HG02981 (cell line): ENCODE results near the gene GPRIN1.

Experiments used
- ATAC-seq: cut with Tn5 transposase; IDR thresholded peaks from one replicate; pipeline ENCODE4 v1.9.1; 2021; ENCODE audit warnings: mild to moderate bottlenecking, moderate library complexity; ENCODE audit not compliant: unreplicated experiment

GPRIN1 gene

DNA sequence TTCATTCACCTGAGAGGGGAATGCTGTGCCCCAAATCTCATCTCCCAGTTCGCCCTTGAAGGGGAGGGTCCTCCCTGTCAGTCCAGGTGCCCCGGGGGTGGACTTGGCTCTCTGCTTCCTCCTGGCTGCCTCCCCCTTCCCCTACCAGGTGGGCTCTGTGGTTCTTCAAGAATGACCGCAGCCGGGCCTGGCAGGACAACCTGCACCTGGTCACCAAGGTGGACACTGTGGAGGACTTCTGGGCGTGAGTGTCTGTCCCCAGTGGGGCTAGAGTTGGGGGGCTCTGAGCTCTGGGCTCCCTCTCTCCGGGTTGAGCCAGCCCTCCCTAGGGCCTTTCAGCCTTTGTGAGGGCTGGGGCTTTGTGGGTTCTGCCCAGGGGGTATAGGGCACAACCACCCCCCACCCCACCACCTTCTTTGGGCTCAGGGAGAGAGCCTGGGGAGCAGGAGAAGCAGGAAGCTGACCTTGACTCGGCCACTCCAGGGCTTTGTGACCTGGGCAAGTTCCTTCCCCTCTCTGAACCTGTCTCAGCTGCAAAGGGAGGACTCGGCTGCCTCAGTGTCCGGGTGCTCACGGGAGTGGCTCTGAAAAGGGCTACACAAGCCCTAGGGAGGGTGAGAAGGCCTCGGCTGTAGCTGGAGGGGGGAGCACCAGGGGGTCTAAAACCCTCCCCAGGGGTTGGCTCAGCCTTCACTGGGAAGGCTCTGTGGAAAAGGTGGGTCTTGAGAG, 33.7 kb upstream of the GPRIN1 start:
- ATAC-seq: no peak

DNA sequence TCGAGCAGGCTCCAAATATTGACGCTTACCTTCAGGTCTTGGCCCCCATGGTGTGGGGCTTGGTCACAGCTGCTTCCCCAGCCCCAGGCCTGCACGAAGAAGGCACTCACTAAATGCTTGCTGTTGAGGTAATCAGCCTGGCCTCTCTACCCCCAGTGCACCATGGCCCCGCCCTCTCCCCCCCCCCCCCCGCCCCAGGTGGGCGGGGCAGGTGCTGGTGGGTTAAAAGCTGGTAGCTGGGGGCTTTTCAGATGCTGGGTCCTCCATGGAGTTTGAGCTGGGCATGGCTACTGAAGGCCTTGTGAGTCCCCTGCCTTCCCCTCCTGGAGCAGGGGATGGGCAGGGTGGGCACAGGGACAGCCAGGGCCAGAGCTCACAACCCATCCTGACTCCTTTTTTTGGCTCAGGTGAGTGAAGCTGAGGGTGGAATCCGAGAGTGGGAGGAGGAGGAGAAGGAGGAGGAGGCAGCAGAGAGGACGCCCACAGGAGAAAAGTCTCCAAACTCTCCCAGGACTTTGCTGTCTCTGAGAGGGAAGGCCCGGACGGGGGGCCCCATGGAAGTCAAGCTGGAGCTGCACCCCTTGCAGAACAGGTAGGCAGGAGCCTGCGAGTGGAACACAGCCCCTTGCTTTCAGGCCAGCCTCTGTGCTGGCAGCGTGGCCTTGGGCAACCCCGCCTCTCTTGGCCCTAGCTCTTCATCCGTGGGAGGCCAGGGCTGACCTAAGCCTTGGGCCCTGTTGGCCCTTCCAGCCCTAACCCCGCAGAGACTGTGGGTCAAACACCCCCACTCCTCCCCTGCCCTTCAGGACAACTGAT, 32.9 kb upstream of the GPRIN1 start:
- ATAC-seq: no peak

DNA sequence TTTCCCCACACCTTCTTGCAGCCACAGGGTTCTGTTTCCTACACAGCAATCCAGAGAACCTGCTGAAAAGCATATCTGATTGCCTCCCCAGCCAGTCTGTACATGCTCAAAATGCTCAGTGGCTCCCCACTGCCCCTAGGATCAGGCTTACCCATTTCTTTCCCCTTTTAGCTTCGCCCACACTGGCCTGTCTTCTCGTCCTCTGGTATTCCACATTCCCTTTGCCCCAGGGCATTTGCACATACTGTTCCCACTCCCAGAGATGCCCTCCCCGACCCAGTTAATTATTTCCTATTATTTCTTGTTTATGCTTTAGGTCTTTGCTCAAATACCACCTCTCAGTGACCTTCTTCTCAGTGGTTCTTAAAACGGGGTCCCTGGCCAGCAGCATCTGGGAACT, 30.7 kb upstream of the GPRIN1 start:
- no peak for ATAC-seq

DNA sequence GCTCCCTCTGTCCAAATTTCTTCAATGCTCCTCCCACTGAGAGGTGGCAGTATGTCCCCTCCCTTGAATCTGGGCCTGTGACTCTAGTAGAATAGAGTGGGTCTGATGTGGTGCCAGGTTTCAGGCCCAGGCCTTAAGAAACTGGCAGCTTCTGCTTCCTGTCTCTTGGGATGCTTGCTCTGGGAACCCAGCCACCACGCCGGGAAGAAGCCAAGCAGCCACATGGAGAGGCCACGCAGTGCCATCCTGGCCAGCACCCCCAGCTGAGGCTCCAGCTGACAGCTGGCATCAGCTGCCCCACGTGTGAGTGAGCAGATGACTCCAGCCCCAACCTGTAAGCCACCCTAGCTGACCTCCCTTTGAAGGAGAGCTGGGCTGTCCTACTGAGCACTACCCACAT, 30.0 kb upstream of the GPRIN1 start:
- ATAC-seq: no peak

DNA sequence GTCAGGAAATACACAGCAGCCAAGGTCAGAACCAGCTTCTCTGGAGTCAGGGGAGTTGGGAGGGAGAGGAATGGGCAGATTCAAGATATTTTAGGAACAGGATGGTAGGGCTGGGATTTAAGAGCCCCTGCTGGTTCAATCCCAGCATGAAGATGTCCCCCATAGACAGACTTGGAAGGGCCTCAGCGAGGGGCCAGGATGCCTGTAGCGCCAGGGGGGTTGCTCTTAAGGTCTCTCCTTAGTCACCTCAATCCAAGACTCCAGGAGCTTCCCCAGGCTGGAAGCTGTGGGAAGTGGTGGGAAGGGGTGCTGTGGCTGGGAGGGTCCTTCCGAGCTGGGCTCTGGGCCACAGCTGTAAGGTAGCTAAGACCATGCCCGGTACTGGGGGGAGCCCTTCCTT, 29.3 kb upstream of the GPRIN1 start:
- no peak for ATAC-seq

DNA sequence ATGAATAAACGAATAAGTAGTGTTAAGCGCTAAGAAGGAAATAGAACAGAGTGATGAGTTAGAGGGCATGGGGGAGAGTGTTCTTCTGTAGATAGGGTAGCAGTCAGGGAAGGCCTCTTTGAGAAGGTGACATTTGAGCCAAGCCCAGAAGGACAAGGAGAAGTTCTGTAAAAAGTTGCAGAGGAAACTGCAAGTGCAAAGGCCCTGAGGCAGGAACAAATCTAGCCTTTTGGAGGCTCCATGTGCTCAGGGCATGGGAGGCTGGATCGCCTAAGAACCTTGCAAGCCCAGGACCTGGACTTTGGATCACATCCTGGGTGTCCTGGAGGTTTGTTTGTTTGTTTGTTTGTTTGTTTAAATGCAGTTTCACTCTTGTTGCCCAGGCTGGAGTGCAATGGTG, 28.5 kb upstream of the GPRIN1 start:
- no peak for ATAC-seq

DNA sequence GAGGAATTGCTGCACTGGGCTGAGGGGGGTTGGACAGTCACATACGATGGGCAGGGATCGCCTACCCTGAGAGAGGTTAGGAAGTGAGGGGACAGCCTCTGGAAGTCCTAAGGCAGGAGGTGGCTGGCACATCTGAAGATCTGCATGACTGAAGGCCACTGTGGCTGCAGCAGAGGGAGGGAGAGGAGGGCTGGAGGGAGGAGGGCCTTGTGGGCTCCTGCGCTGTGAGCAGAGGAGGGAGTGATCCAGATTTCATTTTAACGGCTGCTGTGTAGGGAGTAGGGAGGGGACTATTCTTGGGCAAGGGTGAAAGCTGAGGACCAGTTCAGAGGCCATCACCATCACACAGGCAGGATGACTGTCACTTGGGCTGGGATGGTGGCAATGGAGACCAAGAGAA, 27.6 kb upstream of the GPRIN1 start:
- ATAC-seq: no peak

DNA sequence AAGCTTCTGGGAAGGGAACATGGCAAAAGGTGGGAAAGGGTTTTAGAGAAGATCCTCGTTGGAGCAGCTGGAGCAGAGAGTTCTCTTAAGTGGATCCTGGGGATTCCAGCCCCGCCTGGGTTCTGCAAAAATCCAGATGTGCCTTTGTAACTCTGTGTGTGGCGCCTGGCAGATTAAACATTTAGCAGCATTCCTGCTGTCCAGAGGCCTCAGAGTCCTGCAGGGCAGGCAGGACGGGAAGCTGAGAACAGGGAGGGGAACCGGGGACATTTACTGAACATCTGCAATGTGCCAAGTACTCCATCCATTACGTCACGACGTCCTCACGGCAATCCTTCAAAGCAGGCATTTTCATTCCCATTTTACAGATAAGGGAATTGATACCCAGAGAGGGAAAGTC, 26.5 kb upstream of the GPRIN1 start:
- no peak for ATAC-seq

DNA sequence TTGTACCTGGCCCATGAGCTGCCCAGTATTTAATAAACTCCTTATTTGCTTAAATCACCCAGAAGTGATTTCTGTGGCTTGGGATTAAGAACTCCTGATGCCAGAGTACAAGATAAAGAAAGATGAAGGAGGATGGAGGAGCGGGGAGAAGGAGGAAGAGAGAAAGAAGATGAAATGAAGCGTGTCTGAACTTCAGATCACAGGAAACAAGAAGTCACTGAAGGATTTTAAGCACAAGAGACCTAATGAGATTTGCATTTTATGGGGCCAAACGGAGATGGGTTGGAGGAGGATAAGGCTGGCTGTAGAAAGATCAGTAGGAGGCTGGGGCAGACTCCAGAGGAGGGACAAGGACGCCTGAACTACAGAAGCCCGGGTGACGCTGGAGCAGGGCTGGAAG, 23.6 kb upstream of the GPRIN1 start:
- no peak for ATAC-seq

DNA sequence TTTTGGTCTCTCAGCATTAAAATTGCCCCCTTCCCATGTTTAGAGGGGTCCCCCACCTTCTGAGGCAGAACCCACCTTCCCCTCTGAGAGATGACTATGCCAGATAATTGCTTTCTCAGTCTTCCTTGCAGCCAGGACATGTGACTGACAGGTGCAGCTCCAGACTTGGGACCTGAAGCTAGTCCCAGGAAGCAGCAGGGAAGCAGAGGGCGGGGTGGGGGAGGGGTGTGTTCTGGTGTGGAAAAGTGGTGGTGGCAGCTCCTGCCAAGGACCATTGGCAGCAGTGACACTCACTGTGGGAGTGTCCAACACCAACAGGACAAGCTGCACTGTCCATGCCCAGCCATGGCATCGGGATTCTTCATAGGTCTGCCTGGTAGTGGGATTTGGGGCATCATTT, 22.8 kb upstream of the GPRIN1 start:
- no peak for ATAC-seq

DNA sequence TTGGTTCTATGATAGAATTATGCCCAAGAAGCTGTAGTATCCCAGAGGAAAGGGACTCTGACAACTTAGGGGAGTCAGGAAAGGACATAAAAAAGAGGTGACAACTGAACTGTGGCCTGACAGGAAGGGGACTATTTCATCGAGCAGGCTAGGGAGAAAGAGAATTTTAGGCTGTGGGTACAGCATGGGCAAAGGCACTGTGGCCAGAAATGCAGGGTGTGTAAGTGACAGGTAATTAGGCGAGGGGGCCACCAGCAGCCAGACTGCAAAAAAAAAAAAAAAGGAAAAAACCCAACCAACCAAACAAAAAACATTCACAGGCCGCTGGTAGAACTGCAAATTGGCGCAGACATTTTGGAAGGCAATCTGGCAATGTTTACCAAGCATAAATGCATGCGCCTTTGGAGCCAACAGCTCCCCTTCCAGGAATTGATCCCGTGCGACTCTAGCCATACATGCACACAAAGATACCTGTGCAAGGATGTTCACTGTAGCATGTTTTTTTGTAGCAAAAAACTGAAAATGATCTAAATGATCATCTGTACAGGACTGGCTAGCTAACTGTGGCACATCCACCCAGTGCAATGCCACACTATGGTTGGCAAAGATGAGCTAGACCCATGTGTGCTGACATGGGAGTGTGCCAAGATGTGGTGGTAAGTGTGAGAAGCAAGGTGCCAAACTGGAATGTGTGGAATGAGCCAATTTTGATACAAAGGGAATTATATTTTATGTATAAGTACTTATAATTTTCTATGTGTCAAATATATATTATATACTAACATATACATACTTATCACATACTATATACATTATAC, 21.6 kb upstream of the GPRIN1 start:
- no peak for ATAC-seq

DNA sequence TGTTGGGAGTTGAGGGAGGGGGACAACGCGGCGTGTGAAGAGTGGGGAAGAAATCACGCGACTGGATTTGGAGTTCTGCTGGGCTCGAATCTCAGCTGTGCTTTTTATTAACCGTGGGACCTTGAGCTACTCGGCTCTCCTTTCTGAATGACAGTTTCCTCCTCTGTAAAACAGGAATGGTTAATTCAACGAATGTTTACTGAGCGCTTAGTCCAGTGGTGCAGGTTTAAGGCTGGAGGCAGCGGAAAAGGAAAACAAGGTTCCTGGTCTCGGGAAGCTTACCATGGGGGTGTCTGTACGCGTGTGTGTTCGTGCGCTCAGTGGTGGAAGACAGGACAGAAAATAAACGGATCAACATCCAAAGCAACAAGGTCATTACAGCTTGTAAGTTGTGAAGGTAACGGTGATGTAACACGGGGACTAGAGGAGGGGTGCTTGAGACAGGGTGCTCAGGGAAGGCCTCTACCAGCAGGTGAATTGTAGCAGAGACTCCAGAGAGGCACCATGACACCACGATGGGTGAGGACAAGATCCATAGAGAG, 20.8 kb upstream of the GPRIN1 start:
- no peak for ATAC-seq

DNA sequence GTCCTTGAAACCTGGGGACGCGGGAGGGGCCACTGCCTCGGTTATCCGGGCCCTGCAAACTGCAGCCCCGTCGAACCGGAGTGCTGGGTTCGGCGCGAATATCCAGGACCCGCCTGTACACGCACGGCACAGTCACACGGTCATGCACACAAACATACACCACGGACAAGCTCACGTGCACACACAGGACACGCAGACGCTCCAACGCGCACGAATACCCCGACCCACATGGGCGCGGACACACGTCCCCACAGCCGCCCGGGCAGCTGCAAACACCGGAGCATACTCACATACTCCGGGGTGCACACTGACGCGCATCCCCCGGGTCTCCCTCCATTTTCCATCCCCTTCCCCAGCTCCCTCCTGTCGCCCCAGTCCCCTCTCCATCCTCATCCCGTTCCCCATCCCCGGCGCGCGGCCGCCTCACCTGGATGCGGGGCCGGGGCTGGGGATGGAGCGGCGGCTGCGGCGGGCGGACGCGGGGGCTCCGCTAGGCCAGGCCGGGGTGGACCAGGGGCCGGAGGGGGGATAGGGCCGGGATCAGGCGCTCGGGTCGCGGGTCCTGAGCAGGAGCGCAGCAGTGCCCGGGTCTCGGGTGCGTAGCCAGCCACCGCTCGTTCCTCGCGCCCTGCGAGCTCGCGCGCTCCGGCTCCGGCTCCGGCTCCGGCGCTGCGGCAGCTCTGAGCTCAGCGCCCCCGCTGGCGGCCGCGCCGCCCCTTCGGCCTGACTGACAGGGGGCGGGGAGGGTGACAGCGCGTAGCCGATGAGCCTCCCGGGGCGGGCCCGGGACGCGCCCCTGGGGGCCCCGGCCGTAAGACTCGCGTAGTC, 20.1 kb upstream of the GPRIN1 start, which contains the start of the genes EIF4E1B and SNCB:
EIF4E1B (plus strand) TSS at position 823 of the 828 bp plus-strand sequence. CDS start 12,113 bp downstream, outside the sequence.
SNCB (minus strand) TSS at position 682 of the 828 bp plus-strand sequence. CDS start 880 bp downstream, outside the sequence.
- ATAC-seq: peak; percentile 64

DNA sequence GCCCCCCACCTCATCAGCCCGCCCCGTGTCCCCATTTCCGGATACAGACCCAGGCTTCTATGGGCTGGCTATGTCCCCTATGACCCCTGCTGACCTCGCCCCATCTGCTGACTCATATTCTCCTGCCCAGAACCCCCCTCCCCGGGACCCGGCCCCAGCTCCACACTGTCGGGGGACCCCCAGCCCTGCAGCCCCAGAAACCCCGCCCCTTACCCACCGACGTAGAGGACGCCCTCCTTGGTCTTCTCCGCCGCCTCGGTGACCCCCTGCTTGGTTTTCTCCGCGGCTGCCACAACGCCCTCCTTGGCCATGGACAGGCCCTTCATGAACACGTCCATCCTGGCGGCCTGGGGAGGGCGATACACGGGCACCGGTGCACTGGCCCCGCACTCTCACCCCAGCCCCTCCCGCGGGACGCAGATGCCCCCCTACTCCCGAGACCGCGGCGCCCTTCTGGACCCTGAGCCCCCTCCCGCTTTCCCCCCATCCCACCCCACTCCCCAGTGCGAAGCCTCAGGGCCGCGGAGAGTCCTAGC, 19.4 kb upstream of the GPRIN1 start:
- ATAC-seq: no peak

DNA sequence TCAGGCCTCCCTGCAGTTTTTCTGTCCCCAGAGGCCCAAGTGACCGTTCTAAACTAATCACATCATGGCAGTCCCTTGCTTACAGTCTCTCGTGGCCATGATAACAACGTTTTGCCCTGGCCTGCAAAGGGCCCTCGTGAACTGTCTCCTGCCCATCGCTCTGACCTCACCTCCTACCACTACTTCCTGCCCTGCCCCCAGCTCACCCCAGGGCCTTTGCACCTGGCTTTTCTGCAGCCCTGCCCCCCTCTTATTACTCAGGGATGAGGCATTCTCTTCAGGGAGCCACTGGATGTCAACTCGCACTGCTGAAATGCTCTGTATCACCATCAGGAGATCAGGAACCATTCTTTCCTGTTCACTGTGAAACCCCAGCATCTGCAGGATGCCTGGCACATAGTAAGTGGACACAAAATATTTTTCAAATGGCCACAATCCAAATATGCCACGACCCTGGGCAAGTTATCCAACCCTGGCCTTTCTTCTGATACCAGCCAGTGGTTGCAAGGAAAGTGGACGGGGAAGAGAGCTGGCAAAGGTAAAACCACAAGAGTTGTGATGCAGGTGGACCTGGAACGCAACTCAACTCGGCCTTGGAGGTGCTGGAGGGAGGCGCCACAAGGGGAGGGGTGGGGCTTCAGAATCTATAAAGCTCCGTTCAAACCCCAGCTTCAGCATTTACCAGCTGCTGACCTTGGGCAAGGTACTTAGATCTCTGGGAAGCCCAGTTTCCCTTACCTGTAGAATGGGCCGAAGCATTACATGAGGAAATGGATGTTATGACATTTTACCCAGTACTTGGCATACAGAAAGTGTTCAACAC, 18.7 kb upstream of the GPRIN1 start:
- no peak for ATAC-seq

DNA sequence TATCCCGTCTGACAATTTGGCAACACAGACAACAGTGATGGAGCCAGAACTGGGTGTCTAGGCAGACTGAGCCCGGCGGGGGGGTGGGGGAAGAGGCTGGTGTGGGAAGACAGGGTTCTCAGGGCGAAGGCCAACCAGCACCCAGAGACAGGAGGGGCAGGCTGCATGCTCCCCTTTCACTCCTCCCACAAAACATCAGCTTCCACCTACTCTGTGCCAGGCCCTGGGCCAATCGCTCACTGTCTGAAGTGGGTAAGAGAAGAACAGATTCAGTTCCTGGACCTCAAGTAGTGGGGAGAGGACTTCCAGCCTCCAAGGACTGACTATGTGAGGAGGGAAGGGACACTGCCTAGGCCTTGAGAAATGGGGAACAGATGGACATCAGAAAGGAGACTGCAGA, 17.6 kb upstream of the GPRIN1 start:
- ATAC-seq: no peak

DNA sequence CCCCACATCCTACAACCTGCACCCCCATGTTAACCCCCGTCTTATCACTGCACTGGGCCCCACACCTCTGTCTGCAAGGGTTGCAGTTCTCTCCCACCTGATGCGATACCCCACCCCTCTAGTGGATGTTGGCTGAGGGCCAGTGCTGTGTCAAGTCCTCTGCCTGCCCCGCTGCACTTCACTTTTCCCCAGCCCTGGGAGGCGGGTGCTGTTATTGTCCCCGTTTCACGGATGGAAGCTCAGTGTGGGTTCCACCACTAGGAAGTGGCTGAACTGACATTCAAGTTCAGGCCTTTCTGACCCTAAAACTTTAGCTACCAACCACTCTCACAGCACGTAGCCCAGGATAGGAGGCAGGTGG, 16.9 kb upstream of the GPRIN1 start:
- ATAC-seq: no peak

DNA sequence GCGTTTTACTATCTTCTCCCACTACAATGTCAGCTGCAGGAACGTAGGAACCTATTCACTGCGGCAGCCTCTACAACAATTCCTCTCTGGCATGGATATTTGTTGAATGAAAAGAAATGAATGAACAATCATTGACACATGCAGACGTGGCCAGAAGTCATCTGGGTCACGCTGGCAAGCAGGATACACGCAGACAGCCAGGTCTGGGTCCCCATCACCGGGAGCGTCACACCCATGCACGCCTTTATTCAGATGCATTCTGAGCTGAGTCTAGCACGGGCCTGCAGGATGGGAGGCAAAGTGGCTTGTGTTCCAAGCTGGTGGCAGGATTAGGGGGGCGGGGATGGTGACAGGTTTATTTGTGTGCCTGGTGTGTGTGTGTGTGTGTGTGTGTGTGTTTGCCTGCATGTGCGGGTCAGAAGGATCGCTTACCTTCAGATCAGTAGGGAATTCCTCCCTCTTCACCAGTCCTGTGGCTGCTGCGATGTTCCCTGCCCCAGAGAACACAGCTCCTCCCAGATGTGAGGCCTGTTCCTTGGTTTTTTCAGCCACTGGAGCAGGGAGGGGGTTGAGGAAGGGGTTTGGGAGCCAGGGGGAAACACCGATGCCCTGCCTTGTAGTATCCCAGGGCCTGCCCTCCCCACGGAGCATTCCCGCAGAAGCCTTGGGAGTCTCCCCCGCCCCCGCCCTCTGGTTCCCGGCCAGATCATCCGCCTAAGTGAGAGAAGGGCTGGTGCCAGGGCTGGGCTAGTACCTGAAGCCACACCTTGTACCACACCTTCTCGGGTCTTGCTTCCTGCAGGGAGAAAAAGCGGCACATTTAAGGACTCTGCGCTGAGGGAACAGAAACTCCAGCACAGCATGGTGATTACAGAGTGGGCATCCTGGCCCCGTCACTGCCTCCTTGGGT, 16.3 kb upstream of the GPRIN1 start:
- ATAC-seq: no peak
